GM21529 (cell line): ENCODE results near the gene PRXL2B.
"Not testable (repeated sequence)": the region's sequence is repeated elsewhere in the genome, so short reads cannot be mapped to it uniquely, and the experiment has no call there.

ENCODE experiments used
- ATAC-seq: cut with Tn5 transposase; IDR thresholded peaks from one replicate; pipeline ENCODE4 v1.9.1; 2021; ENCODE audit not compliant: unreplicated experiment

PRXL2B gene

GRCh38 chr1:2611031-2611501 is 24.5 kb downstream of the PRXL2B start:
- ATAC-seq = no peak

- ATAC-seq = no peak
Measured at GRCh38 chr1:2611621-2612437, 25.3 kb downstream of the PRXL2B start.

- ATAC-seq = no peak
Measured at GRCh38 chr1:2612591-2613365, 26.2 kb downstream of the PRXL2B start.

- no peak for ATAC-seq
Measured at GRCh38 chr1:2614145-2614544, 27.6 kb downstream of the PRXL2B start.

DNA sequence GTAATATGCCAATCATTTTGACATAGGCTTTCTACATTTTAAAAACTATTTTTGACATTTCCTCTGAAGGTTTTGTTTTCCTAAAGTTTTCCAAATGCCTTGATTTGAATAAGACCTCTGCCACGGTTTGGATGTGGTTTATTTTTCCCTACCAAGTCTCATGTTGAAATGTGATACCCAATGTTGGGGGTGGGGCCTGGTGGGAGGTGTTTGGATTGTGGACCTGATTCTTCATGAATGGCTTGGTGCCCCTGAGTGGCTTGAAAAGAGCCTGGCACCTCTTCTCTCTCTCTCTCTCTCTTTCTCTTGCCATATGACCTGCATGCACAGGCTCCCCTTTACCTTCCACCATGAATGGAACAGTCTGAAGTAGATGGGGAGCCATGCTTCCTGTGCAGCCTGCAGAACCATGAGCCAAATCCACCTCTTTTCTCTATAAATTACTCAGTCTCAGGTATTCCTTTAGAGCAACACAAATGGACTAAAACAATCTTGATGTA is 31.4 kb downstream of the PRXL2B start:
- no peak for ATAC-seq

- no peak for ATAC-seq
Measured at GRCh38 chr1:2623571-2624337, 37.2 kb downstream of the PRXL2B start.

- ATAC-seq = no peak
Measured at GRCh38 chr1:2624735-2625300, 38.2 kb downstream of the PRXL2B start.

GRCh38 chr1:2625311-2625710 is 38.7 kb downstream of the PRXL2B start:
- ATAC-seq = no peak

DNA sequence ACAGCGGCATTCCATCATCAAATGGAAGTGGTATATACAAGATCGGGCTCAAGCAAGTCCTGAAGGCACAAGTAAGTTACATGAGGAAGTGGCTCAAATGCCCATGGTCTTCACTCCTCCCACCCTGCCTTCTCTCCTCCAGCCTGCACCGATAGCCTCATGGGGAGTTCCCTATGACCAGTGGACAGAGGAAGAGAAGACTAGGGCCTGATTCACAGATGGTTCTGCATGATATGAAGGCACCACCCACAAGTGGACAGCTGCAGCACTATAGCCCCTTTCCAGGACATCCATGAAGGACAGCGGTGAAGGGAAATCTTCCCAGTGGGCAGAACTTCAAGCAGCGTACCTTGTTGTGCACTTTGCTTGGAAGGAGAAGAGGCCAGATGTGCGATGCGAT is 39.2 kb downstream of the PRXL2B start:
- not testable (repeated sequence) for ATAC-seq

GRCh38 chr1:2627746-2628145 is 41.2 kb downstream of the PRXL2B start:
- no peak for ATAC-seq

DNA sequence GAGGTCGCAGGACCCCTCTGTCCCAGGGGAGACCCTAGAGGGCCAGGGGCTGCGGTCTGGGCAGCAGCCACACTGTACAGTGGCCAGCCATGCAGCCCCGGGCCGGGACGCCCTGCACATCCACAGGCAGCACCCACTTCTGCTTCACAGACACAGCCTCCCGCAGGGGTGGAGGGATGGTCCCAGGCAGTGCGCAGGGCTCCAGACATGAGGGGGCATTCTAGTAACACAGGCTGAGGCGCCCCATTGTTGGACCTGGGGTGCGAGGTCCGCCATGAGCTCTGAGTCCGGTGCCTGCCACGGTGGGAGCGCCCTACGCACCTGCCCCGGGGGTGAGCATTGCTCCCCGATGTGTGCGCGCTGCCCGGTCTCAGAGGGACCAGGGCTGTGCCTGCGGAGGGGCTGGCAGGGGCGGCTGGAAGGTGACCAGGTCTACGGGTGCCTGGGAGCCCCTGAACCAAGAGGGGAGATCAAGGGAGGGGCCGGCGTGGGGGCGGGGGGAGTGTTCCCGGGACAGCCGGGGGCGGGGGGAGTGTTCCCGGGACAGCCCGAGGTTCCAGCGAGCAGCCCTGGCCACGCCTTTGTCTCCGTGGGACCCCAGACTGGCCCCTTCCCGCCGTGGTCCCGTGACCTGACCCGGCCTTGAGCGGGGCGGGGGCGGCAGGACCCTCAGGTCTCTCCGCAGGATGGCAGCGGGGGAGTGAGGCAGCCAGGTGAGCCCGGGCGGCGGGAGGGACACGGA is 41.8 kb downstream of the PRXL2B start:
- no peak for ATAC-seq

GRCh38 chr1:2628933-2629626 is 42.5 kb downstream of the PRXL2B start:
- no peak for ATAC-seq

GRCh38 chr1:2629627-2630497 is 43.3 kb downstream of the PRXL2B start:
- no peak for ATAC-seq

DNA sequence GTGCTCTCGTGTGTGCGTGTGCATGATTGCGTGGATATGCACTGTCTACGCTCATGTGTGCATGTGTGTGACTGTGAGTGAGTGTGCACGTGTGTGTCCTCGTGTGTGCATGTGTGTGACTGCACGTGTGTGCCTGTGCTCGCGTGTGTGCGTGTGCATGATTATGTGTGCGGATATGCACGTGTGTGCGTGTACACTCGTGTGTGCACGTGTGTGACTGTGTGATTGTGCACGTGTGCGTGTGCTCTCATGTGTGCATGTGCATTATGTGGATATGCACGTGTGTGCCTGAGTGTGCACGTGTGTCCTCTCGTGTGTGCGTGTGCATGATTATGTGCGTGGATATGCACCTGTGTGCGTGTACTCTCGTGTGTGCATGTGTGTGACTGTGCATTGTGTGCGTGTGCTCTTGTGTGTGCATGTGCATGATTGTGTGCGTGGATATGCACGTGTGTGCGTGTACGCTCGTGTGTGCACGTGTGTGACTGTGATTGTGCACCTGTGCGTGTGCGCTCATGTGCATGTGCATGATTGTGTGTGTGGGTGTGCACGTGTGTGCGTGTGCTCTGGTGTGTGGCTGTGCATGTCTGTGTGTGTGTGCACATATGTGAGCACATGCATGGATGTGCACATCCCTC is 44.0 kb downstream of the PRXL2B start:
- ATAC-seq = no peak

DNA sequence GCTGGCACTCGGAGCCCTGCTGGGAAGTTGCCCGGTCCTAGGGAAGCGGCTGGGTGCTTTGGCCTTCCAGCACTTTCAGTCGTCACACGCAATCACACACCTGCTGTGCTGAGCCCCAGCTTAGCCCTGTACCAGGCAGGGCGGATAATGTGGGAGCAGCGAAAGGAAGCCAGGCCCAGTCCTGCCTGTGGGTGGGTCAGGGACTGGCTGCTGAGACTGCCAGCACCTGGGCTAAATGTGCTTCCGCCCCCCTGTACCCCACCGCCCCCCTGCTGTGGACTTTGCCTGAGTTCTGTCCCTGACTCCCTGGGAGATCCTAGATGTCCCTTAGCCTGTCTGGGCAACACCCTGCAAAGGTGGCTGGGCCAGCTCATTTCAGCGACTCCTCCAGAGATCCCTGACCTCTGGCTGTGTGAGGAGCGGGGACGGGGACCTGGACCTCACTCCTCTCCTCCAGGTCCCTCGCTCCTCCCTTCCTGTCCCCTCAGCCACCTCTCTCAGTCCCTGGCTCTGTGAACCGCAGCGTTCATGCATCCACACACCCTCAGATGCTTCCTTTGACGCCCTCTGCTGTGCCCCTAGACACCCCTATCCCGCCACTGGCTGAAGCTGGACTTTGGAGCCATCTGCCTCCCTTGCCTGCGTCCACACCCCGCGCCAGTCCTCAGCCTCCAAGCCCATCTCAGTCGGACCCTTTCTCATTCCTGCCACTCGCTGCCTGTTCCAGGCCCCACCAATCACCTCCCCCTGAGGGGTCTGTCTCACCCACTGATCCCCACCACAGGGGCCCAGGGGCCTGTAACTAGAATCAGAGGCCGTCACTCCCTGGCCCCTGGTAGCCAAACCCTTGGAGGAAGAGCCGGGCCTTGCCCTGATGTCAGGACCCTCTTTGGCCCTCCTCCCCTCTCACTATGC is 44.8 kb downstream of the PRXL2B start:
- ATAC-seq = no peak

DNA sequence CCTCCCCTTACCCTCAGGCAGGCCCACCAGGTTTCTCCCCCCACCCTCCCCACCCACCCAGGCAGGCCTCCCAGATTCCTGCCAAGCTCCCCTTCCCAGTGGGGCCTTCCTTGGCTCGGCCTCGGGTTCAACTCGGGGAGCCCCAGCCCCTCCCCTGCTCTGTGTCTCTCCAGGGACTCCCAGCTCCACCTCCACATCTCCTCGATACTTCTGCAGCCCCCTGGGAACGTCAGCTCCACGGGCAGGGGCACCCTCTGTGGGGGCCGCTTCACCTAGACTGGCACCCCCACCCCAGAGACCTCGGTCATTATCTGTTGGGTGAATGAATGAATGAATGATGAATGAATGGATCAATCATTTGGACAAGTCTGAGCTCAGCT is 45.5 kb downstream of the PRXL2B start:
- no peak for ATAC-seq
